OCI-LY7 (cell line): ENCODE data around the gene SYTL3.

Source experiments
- CTCF ChIP-seq: fragments of 200-600 bp; sonication (generic); conservative IDR thresholded peaks from 2 replicates; pipeline ENCODE4 v1.5.1; 2014; ENCODE audit warnings: mild to moderate bottlenecking, antibody characterized with exemption, low read length, moderate library complexity, mixed read lengths
- EZH2phosphoT487 ChIP-seq: fragments of 200-600 bp; sonication (generic); IDR thresholded peaks from 2 replicates; pipeline ENCODE4 v1.6.1; 2018; ENCODE audit warnings: low read depth, borderline replicate concordance, mild to moderate bottlenecking, mixed run types, antibody characterized with exemption, low read length, moderate library complexity, mixed read lengths

GRCh38 chr6:158711264-158711663 is 61.4 kb downstream of the SYTL3 start:
- no peak for TF ChIP-seq CTCF
- no peak for TF ChIP-seq EZH2phosphoT487
